ENCODE results near the gene BARHL1.
A peak's percentile ranks its signal among the peaks of the same experiment; 100 is the strongest.

BARHL1 gene

DNA sequence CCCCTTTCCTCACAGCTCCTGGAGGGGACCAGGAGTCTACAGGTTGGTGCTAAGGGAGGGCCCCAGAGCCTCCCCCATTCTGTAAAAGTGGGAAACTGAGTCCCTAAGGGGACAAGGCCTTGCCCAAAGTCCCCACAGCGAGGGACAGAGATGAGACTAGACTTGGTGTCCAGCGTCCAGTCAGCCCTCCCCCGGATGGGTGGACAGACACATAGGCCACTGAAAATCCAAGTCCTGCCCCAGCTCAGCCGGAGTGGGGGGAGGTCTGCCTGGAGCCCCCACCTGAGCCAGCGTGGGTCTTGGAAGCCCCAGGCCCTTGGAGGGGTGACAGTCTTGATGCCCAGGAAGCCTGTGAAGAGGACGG is 5.2 kb downstream of the BARHL1 start:
- DNase-seq (ENCODE audit: low spot score), result no peak

DNA sequence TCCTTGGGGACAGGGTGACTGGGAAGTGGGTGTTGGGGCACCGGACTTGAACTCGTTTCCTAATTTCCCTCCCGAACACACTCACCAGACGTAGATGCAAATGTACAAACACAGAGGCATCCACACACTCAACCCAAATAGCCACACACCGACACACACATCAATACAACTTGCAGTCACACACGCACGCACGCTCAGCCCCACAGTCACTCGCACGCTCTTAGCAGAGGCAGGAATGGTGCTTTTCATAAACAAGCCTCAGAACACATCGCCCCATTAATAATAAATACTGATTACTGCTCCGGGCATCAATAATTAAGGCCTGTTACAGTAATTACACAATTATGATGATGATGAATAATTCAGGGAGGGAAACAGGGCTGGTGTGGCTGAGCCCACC is 5.7 kb downstream of the BARHL1 start:
- no peak for DNase-seq (ENCODE audit: low spot score)

- DNase-seq (ENCODE audit: low spot score), result no peak
These were observed 6.2 kb downstream of the BARHL1 start for GRCh38 chr9:132588501-132589147.

- no peak for DNase-seq (ENCODE audit: low spot score)
These were observed 7.0 kb downstream of the BARHL1 start for GRCh38 chr9:132589148-132590036.

DNA sequence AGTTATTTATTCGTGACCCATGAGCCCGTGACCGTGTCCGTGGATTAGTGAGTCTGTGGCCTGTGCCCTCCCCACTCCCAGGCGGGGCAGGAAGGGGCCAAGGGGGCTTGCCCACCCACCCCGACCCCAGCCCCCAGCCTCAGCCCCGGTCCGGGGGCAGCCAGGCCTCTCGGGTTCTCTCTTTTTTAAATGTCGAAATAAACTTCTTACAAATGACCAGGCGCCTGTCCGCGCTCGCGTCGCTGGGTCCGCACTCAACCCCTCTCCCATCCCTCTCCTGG is 7.6 kb downstream of the BARHL1 start:
- DNase-seq (ENCODE audit: low spot score), result no peak

- no peak for DNase-seq (ENCODE audit: low spot score)
These were observed 8.1 kb downstream of the BARHL1 start for GRCh38 chr9:132590318-132591182.

- no peak for DNase-seq (ENCODE audit: low spot score)
These were observed 8.8 kb downstream of the BARHL1 start for GRCh38 chr9:132591244-132591643.

- no peak for DNase-seq (ENCODE audit: low spot score)
These were observed 9.4 kb downstream of the BARHL1 start for GRCh38 chr9:132591751-132592314.

GRCh38 chr9:132592451-132592850 is 10.0 kb downstream of the BARHL1 start:
- DNase-seq (ENCODE audit: low spot score), result no peak

DNA sequence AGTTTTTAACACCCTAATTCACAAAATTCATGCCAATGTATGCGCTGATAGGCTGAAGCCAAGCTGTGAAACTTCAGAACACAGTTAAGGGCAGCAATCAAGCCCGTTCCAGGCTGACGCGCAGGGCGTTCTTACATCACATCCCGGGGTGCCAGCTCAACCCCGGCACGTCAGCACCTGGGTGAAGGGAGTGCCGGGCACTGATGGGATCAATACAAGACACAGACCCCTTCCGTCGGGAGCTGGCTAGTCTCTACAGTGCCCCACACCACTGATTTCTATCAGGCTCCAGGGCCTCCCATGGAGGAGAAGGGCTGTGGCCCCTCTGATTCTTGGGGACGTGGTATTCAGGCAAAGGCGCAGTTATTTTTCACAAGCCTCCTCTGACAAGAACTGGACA is 12.0 kb downstream of the BARHL1 start:
- DNase-seq (ENCODE audit: low spot score), result no peak

- DNase-seq (ENCODE audit: low spot score), result no peak
These were observed 12.9 kb downstream of the BARHL1 start for GRCh38 chr9:132595319-132595718.

GRCh38 chr9:132596200-132596599 is 13.8 kb downstream of the BARHL1 start:
- DNase-seq (ENCODE audit: low spot score), result no peak

DNA sequence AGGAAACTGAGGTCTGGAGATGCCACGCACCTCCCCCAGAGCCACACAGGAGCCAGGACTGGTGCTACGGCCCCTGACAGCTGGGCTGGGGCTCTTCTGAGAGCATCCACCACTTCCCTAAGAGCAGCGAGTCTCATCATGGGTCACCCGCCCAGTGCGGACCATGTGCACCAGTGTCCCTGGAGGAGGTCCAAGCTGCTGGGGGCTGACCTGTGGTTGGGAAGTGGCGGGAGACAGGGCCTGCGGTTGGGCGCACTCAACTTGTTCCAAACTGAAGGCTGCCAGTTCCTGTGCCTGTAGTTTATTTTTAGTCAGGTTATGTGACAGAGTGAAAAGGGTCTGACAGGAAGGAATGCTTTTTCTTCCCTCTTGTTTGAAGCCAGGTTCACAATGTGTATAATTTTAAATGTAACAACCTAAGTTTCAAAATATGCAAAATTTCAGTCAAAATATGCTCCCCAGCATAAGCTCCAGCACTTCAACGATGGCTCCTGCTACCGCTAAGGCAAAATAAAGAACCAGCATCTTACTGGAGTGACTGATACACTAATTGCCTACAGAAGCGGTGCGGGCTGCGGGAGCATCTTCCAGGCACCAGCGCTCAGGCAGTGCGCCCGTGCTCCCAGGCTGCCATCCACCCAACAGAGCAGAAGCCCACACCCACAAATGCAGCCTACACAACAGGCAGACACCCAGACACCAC is 14.8 kb downstream of the BARHL1 start:
- DNase-seq (ENCODE audit: low spot score), result no peak

- no peak for DNase-seq (ENCODE audit: low spot score)
These were observed 18.0 kb downstream of the BARHL1 start for GRCh38 chr9:132600326-132600984.

DNA sequence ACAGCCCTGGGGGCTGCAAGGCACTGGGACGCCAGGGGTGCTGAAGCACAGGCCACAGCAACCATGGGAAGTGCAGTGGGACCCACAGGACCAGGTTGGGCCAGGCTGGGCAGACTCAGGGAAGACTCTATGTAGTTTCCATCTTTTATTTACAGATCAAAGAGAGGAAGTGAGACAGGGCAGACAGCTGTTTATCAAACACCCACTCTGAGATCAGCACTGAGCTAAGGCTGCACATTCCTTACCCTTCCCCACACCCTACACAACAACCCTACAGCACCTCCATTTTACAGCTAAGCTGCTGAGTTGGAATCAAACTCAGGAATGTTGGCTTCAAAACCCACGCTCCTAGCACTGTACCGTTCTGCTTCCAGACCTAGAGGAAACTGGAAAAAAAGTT is 19.8 kb downstream of the BARHL1 start:
- no peak for DNase-seq (ENCODE audit: low spot score)

GRCh38 chr9:132605387-132605786 is 23.0 kb downstream of the BARHL1 start:
- no peak for DNase-seq (ENCODE audit: low spot score)

GRCh38 chr9:132606066-132606465 is 23.7 kb downstream of the BARHL1 start:
- no peak for DNase-seq (ENCODE audit: low spot score)

GRCh38 chr9:132609184-132609583 is 26.8 kb downstream of the BARHL1 start:
- no peak for DNase-seq (ENCODE audit: low spot score)

GRCh38 chr9:132609829-132610228 is 27.4 kb downstream of the BARHL1 start:
- peak; percentile 92 for DNase-seq (ENCODE audit: low spot score)

- no peak for DNase-seq (ENCODE audit: low spot score)
These were observed 28.3 kb downstream of the BARHL1 start for GRCh38 chr9:132610661-132611060.

DNA sequence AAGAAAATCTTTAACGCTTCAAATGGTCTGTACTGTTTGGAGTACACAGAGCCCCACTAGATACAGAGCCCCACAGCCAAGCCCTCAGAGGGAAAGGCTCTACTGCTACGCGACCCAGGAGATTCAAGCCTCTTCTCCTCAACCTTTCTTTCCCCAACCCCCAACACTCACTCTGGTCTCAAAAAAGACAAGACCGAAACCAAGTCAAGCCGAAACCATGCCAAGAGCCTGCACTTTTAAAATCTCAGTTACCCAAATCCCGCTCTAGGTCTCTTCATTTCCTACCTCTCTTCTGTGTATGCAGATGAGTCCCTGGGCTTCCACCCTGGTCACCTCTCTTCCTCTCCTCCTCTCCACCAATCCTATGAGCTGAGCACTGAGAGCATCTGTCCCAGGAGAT is 31.9 kb downstream of the BARHL1 start:
- no peak for DNase-seq (ENCODE audit: low spot score)
